Lower leg skin (tissue), 4 donors: ENCODE results near the gene CDCA8. TPM values are rescaled to one million over a fixed set of nuclear protein-coding genes. Genes with fewer than 3 reads are reported as not detected.
A peak's percentile ranks its signal among the peaks of the same experiment; 100 is the strongest.
"Not testable (repeated sequence)": the region's sequence is repeated elsewhere in the genome, so short reads cannot be mapped to it uniquely, and the experiment has no call there.

Experiments
- DNase-seq, 2 donors: peaks; one replicate each; pipeline ENCODE4 v3.0.0-alpha.2; 2019; ENCODE audit warnings: low spot score in 2 of 2
- H3K4me3 ChIP-seq: fragments of 200-600 bp; sonication (generic); 2 replicates; pipeline ENCODE4 v1.5.1; 2017; ENCODE audit warnings: mild to moderate bottlenecking, low read depth; ENCODE audit not compliant: poor library complexity, severe bottlenecking
- CTCF ChIP-seq, 3 donors: fragments of 450-650 bp; IDR thresholded peaks; one replicate each; pipeline ENCODE4 v1.5.1; 2016; ENCODE audit warnings: antibody characterized with exemption in 3 of 3, mild to moderate bottlenecking in 3 of 3, moderate library complexity in 2 of 3
- POLR2A ChIP-seq, 2 donors: fragments of 450-650 bp; IDR thresholded peaks; one replicate each; pipeline ENCODE4 v1.6.1; 2016 to 2017; ENCODE audit warnings: antibody characterized with exemption in 2 of 2, mild to moderate bottlenecking in 1 of 2, moderate library complexity in 1 of 2
- WGBS, 2 donors: methylation state at CpG; one replicate each; pipeline ENCODE4 v1.1.5; 2018; 5-methylcytosine and 5-hydroxymethylcytosine counted together
- intact Hi-C: fragments of 100-400 bp; cut with DNase I; formaldehyde crosslinking; loops from one replicate; pipeline ENCODE4 v1.15.0; 2023; ENCODE audit warnings: low total_unique reads
- total RNA-seq, 4 donors: library from RNA; depleted of rRNA; stranded (reverse); fragments of >200 nt; gene quantifications; one replicate each; pipeline ENCODE4 v1.1.0, GENCODE V29; 2016

The CDCA8 gene
- total RNA-seq, 4 donors from 2014 or later, result 1.0 to 3.2 (median 1.8) TPM

- TF ChIP-seq CTCF (IDR thresholded peaks at IDR 0.05) (no peak), POLR2A (IDR thresholded peaks at IDR 0.05) (no peak)
- WGBS, 2 donors, result 50 to 51% methylated on average over 14 of the region's 14 CpGs
- H3K4me3 ChIP-seq, result no peak overlapping the region
- DNase-seq, result no peak
- intact Hi-C loops, result loop anchor here (10.0 kb wide), 1 partner anchor 72 kb away; no protein-coding TSS in a partner anchor
These were observed 15.8 kb upstream of the CDCA8 start for GRCh38 chr1:37676281-37677142.

- intact Hi-C loops, result loop anchor here (10.0 kb wide), 1 partner anchor 72 kb away; no protein-coding TSS in a partner anchor
- DNase-seq, result no peak
- H3K4me3 ChIP-seq, result no peak overlapping the region
- WGBS, 2 donors, result 66 to 67% methylated on average over 4 of the region's 4 CpGs
- TF ChIP-seq CTCF (IDR thresholded peaks at IDR 0.05), result no peak
These were observed 15.2 kb upstream of the CDCA8 start for GRCh38 chr1:37677143-37677439.

GRCh38 chr1:37677808-37678207 lies 14.5 kb upstream of the CDCA8 start:
- no peak overlapping the region for H3K4me3 ChIP-seq
- intact Hi-C loops, result loop anchor here (10.0 kb wide), 1 partner anchor 73 kb away; no protein-coding TSS in a partner anchor
- no peak for DNase-seq
- no peak for TF ChIP-seq CTCF (IDR thresholded peaks at IDR 0.05)
- no peak for TF ChIP-seq POLR2A (IDR thresholded peaks at IDR 0.05)
- WGBS, 2 donors, result 89 to 93% methylated on average over 5 of the region's 5 CpGs

GRCh38 chr1:37680933-37681332 lies 11.4 kb upstream of the CDCA8 start:
- WGBS, 2 donors, result 81 to 84% methylated on average over 3 of the region's 3 CpGs
- peak in 1 of 2 donors; percentile 21 for DNase-seq
- intact Hi-C loops, result loop anchor here (10.0 kb wide), 1 partner anchor 226 kb away; no protein-coding TSS in a partner anchor
- no peak overlapping the region for H3K4me3 ChIP-seq
- no peak for TF ChIP-seq CTCF (IDR thresholded peaks at IDR 0.05)

- intact Hi-C loops, result loop anchor here (10.0 kb wide), 1 partner anchor 228 kb away; no protein-coding TSS in a partner anchor
- TF ChIP-seq POLR2A (IDR thresholded peaks at IDR 0.05) (no peak), CTCF (IDR thresholded peaks at IDR 0.05) (peak in 1 of 3 donors; percentile 87)
- WGBS, 2 donors, result 59 to 71% methylated on average over 5 of the region's 5 CpGs
- DNase-seq, result peak; percentile 63 to 94
- H3K4me3 ChIP-seq, result no peak overlapping the region
These were observed 9.9 kb upstream of the CDCA8 start for GRCh38 chr1:37682334-37682987.

- not testable (repeated sequence) for H3K4me3 ChIP-seq, DNase-seq
- intact Hi-C loops, result loop anchor here (10.0 kb wide), 1 partner anchor 229 kb away; no protein-coding TSS in a partner anchor
- WGBS, 2 donors, result 90 to 93% methylated on average over 9 of the region's 9 CpGs
These were observed 8.1 kb upstream of the CDCA8 start for GRCh38 chr1:37684182-37684581.
